OCI-LY3 (cell line): ENCODE measurements around the gene BRSK1.

Experiments used
- H2AFZ ChIP-seq: fragments of 200-600, 300-600 bp; shearing (Covaris generic); 2 replicates; pipeline ENCODE4 v1.6.0; 2014; ENCODE audit warnings: antibody characterized with exemption, low read depth, low read length
- H3K27ac ChIP-seq: fragments of 200-600, 300-600 bp; sonication (generic); 2 replicates; pipeline ENCODE4 v1.5.1; 2014; ENCODE audit warnings: mild to moderate bottlenecking, low read length, moderate library complexity, mixed read lengths
- H3K27me3 ChIP-seq: fragments of 200-600, 300-600 bp; sonication (generic); 2 replicates; pipeline ENCODE4 v1.6.1; 2014; ENCODE audit warnings: low read depth, low read length, mixed read lengths
- H3K36me3 ChIP-seq: fragments of 200-600, 300-600 bp; sonication (generic); replicated peaks from 2 replicates; pipeline ENCODE3; 2014; ENCODE audit warnings: low read depth, low read length, mixed read lengths
- H3K4me1 ChIP-seq: fragments of 300-600, 200-600 bp; sonication (generic); 2 replicates; pipeline ENCODE4 v1.6.1; 2014; ENCODE audit warnings: low read length, mixed read lengths
- H3K4me2 ChIP-seq: fragments of 200-600, 300-600 bp; sonication (generic); 2 replicates; pipeline ENCODE4 v1.6.1; 2014; ENCODE audit warnings: low read length, mixed read lengths
- H3K4me3 ChIP-seq: fragments of 300-600, 200-600 bp; sonication (generic); 2 replicates; pipeline ENCODE4 v1.5.1; 2014; ENCODE audit warnings: antibody characterized with exemption, mild to moderate bottlenecking, low read length, moderate library complexity
- H3K79me2 ChIP-seq: fragments of 300-600, 200-600 bp; shearing (Covaris generic); 2 replicates; pipeline ENCODE4 v1.6.1; 2014; ENCODE audit warnings: mild to moderate bottlenecking, low read length, mixed read lengths
- H3K9ac ChIP-seq: fragments of 300-600, 200-600 bp; shearing (Covaris generic); 2 replicates; pipeline ENCODE4 v1.6.0; 2014; ENCODE audit warnings: mild to moderate bottlenecking, low read length, moderate library complexity
- H3K9me3 ChIP-seq: fragments of 200-600, 300-600 bp; shearing (Covaris generic); 2 replicates; pipeline ENCODE4 v1.6.1; 2014; ENCODE audit warnings: low read length, mixed read lengths; ENCODE audit not compliant: insufficient read depth
- H4K20me1 ChIP-seq: fragments of 200-600, 300-600 bp; sonication (generic); 2 replicates; pipeline ENCODE4 v1.6.1; 2016; ENCODE audit warnings: low read length, mixed read lengths; ENCODE audit not compliant: insufficient read depth
- CTCF ChIP-seq: fragments of 200-600, 300-600 bp; sonication (generic); IDR thresholded peaks from 2 replicates; pipeline ENCODE4 v1.5.1; 2014; ENCODE audit warnings: antibody characterized with exemption, low read length, low read depth
- EZH2phosphoT487 ChIP-seq: fragments of 200-600 bp; shearing (Covaris generic); IDR thresholded peaks from 2 replicates; pipeline ENCODE4 v1.6.1; 2018; ENCODE audit warnings: antibody characterized with exemption, mixed run types, low read depth

Gene BRSK1

GRCh38 chr19:55245236-55245904 lies 38.4 kb upstream of the BRSK1 start:
- H4K20me1 ChIP-seq: peaks cover 83% of the 10 kb centered on the region
- H3K27me3 ChIP-seq: no peaks in the 10 kb centered on the region
- no peaks in the 10 kb centered on the region for H3K9me3 ChIP-seq
- no peak overlapping the region for H2AFZ ChIP-seq
- no peak overlapping the region for H3K27ac ChIP-seq
- H3K36me3 ChIP-seq: peaks cover 78% of the 10 kb centered on the region
- H3K9ac ChIP-seq: no peak overlapping the region
- no peak overlapping the region for H3K4me3 ChIP-seq
- TF ChIP-seq CTCF (no peak), EZH2phosphoT487 (no peak)
- no peak overlapping the region for H3K4me2 ChIP-seq
- H3K4me1 ChIP-seq: no peaks in the 10 kb centered on the region
- peaks cover 91% of the 10 kb centered on the region for H3K79me2 ChIP-seq

GRCh38 chr19:55246462-55247451 lies 37.0 kb upstream of the BRSK1 start:
- H3K79me2 ChIP-seq: peaks cover 96% of the 10 kb centered on the region
- H3K36me3 ChIP-seq: peaks cover 78% of the 10 kb centered on the region

GRCh38 chr19:55247621-55248099 lies 36.1 kb upstream of the BRSK1 start:
- Histone ChIP-seq H3K27me3 (no peaks in the 10 kb centered on the region), H3K9me3 (no peaks in the 10 kb centered on the region), H3K9ac (no peak overlapping the region), H2AFZ (no peak overlapping the region), H3K4me1 (peaks cover 18% of the 10 kb centered on the region), H4K20me1 (peaks cover 89% of the 10 kb centered on the region), H3K79me2 (peaks cover 96% of the 10 kb centered on the region), H3K36me3 (peaks cover 74% of the 10 kb centered on the region), H3K4me3 (no peak overlapping the region), H3K4me2 (no peak overlapping the region), H3K27ac (no peak overlapping the region)
- no peak for TF ChIP-seq EZH2phosphoT487
- no peak for TF ChIP-seq CTCF

More at GRCh38 chr19:55246462-55247451, 37.0 kb upstream of the BRSK1 start:
- Histone ChIP-seq H3K9me3 (no peaks in the 10 kb centered on the region), H3K4me2 (no peak overlapping the region), H3K27me3 (no peaks in the 10 kb centered on the region), H3K27ac (no peak overlapping the region), H4K20me1 (peaks cover 88% of the 10 kb centered on the region), H2AFZ (no peak overlapping the region), H3K4me1 (peaks cover 9% of the 10 kb centered on the region), H3K9ac (no peak overlapping the region), H3K4me3 (no peak overlapping the region)
- TF ChIP-seq CTCF (no peak), EZH2phosphoT487 (no peak)

- H3K27me3 ChIP-seq: no peaks in the 10 kb centered on the region
- H3K9ac ChIP-seq: no peak overlapping the region
- H3K79me2 ChIP-seq: peaks cover 98% of the 10 kb centered on the region
- no peak for TF ChIP-seq CTCF
- no peak for TF ChIP-seq EZH2phosphoT487
- H4K20me1 ChIP-seq: peaks cover 93% of the 10 kb centered on the region
- no peak overlapping the region for H3K27ac ChIP-seq
- no peak overlapping the region for H3K4me2 ChIP-seq
- H3K4me3 ChIP-seq: no peak overlapping the region
- no peak overlapping the region for H2AFZ ChIP-seq
- H3K9me3 ChIP-seq: no peaks in the 10 kb centered on the region
- H3K36me3 ChIP-seq: peaks cover 77% of the 10 kb centered on the region
- peaks cover 23% of the 10 kb centered on the region for H3K4me1 ChIP-seq
Measured at GRCh38 chr19:55248166-55248675, 35.6 kb upstream of the BRSK1 start.
